Tibial nerve (tissue), 4 donors: ENCODE data around the gene ERFL.

Experiments
- EP300 ChIP-seq, 2 donors: sonication (generic); formaldehyde crosslinking; IDR thresholded peaks; one replicate each; pipeline ENCODE4 v1.6.1; 2017; ENCODE audit warnings: antibody characterized with exemption in 2 of 2, mild to moderate bottlenecking in 1 of 2
- TF ChIP-seq, protein P1 (sequence below), 5 experiments: fragments of 200-600 bp in 3 of 5; fragments of 450-650 bp in 2 of 5; sonication (generic) in 3 of 5; IDR thresholded peaks; one replicate each; pipeline ENCODE4 v1.5.1; 2016 to 2019; ENCODE audit warnings: antibody characterized with exemption in 5 of 5, mild to moderate bottlenecking in 3 of 5, moderate library complexity in 2 of 5

DNA sequence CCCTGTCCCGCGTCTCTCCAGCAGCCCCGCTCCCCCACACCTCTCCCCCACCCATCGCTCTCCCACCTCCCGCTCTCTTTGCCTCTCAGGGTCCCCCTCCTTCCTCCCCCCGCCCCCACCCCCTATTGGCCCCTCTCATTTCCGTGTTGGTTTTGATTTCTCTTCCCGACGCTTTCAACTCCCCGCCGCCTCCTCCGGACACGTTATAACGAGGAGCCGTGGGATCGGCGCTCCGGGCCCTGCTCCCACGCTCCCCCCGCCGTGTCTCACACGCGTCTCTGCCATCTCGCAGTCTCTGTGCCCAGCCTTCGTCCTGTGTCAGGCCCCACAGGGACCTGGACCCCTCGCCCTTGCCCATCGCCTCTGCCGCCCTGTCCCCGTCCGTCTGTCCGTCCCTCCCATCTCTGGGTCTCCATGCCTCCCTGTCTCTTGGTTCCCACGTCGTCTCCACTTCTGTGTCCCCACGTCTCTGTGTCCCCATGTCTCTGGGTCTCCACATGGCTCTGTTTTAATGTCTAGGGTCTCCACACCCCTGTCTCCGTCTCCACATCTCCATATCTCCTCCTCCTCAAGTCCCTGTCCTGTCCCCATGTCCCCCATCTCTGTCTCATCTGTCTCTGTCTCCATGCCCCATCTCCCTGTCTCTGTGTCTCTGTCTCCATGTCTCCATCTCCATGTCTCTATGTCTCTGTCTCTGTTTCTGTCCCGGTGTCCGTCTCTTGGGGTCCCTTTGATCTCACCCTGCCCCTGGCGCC, 13.1 kb downstream of the ERFL start:
- TF ChIP-seq EP300 (IDR thresholded peaks at IDR 0.05) = no peak
- TF ChIP-seq, protein P1, sequence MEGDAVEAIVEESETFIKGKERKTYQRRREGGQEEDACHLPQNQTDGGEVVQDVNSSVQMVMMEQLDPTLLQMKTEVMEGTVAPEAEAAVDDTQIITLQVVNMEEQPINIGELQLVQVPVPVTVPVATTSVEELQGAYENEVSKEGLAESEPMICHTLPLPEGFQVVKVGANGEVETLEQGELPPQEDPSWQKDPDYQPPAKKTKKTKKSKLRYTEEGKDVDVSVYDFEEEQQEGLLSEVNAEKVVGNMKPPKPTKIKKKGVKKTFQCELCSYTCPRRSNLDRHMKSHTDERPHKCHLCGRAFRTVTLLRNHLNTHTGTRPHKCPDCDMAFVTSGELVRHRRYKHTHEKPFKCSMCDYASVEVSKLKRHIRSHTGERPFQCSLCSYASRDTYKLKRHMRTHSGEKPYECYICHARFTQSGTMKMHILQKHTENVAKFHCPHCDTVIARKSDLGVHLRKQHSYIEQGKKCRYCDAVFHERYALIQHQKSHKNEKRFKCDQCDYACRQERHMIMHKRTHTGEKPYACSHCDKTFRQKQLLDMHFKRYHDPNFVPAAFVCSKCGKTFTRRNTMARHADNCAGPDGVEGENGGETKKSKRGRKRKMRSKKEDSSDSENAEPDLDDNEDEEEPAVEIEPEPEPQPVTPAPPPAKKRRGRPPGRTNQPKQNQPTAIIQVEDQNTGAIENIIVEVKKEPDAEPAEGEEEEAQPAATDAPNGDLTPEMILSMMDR (IDR thresholded peaks at IDR 0.05) = no peak
